MM.1S (cell line): Measurements from ENCODE around the gene GAB2.

Experiments
- DNase-seq: peaks from one replicate; pipeline ENCODE4 v3.0.0-alpha.2; 2015
- H2AFZ ChIP-seq: fragments of 300-600 bp; sonication (generic); 2 replicates; pipeline ENCODE4 v1.6.0; 2016; ENCODE audit warnings: antibody characterized with exemption, low read length
- H3F3A ChIP-seq: fragments of 300-600 bp; sonication (generic); 2 replicates; pipeline ENCODE4 v1.6.1; 2016; ENCODE audit warnings: mild to moderate bottlenecking, antibody characterized with exemption, low read length, moderate library complexity, mixed read lengths; ENCODE audit not compliant: insufficient read depth
- H3K27ac ChIP-seq: fragments of 300-600 bp; sonication (generic); 2 replicates; pipeline ENCODE4 v1.5.1; 2016; ENCODE audit warnings: mild to moderate bottlenecking, low read length
- H3K27me3 ChIP-seq: fragments of 300-600 bp; sonication (generic); replicated peaks from 2 replicates; pipeline ENCODE4 v1.6.0; 2016; ENCODE audit warnings: low read length; ENCODE audit not compliant: insufficient read depth
- H3K36me3 ChIP-seq: fragments of 300-600 bp; sonication (generic); replicated peaks from 2 replicates; pipeline ENCODE4 v1.6.1; 2016; ENCODE audit warnings: mild to moderate bottlenecking, low read length, mixed read lengths; ENCODE audit not compliant: insufficient read depth
- H3K4me1 ChIP-seq: fragments of 300-600 bp; sonication (generic); 2 replicates; pipeline ENCODE4 v1.6.1; 2016; ENCODE audit warnings: low read length, mixed read lengths
- H3K4me2 ChIP-seq: fragments of 300-600 bp; sonication (generic); 2 replicates; pipeline ENCODE4 v1.6.0; 2016; ENCODE audit warnings: low read depth, low read length
- H3K4me3 ChIP-seq: fragments of 300-600 bp; sonication (generic); 2 replicates; pipeline ENCODE4 v1.5.1; 2016; ENCODE audit warnings: low read length, mixed read lengths
- H3K79me2 ChIP-seq: fragments of 300-600 bp; sonication (generic); 2 replicates; pipeline ENCODE4 v1.6.1; 2016; ENCODE audit warnings: mixed run types, low read length, mixed read lengths
- H3K9ac ChIP-seq: fragments of 300-600 bp; sonication (generic); 2 replicates; pipeline ENCODE4 v1.6.1; 2016; ENCODE audit warnings: low read length, mixed read lengths
- H3K9me2 ChIP-seq: fragments of 300-600 bp; sonication (generic); replicated peaks from 2 replicates; pipeline ENCODE4 v1.6.1; 2016; ENCODE audit warnings: mild to moderate bottlenecking, low read length, mixed read lengths; ENCODE audit not compliant: insufficient read depth
- H3K9me3 ChIP-seq: fragments of 300-600 bp; sonication (generic); replicated peaks from 2 replicates; pipeline ENCODE4 v1.6.1; 2016; ENCODE audit warnings: mild to moderate bottlenecking, low read length, mixed read lengths; ENCODE audit not compliant: insufficient read depth
- H4K20me1 ChIP-seq: fragments of 300-600 bp; sonication (generic); 2 replicates; pipeline ENCODE4 v1.6.1; 2016; ENCODE audit warnings: mild to moderate bottlenecking, low read length, moderate library complexity, mixed read lengths; ENCODE audit not compliant: insufficient read depth
- EZH2 ChIP-seq: fragments of 300-600 bp; sonication (generic); optimal IDR thresholded peaks from 2 replicates; pipeline ENCODE3; 2017; ENCODE audit warnings: low read depth, mild to moderate bottlenecking, antibody characterized with exemption, low read length, mixed read lengths
- EZH2phosphoT487 ChIP-seq: fragments of 300-600 bp; sonication (generic); IDR thresholded peaks from 2 replicates; pipeline ENCODE4 v1.6.1; 2018; ENCODE audit warnings: antibody characterized with exemption, low read length
- TF ChIP-seq, protein P1 (sequence below): fragments of 300-600 bp; sonication (generic); IDR thresholded peaks from 2 replicates; pipeline ENCODE4 v1.5.1; 2016; ENCODE audit warnings: antibody characterized with exemption, low read length, mixed read lengths

The GAB2 gene

DNA sequence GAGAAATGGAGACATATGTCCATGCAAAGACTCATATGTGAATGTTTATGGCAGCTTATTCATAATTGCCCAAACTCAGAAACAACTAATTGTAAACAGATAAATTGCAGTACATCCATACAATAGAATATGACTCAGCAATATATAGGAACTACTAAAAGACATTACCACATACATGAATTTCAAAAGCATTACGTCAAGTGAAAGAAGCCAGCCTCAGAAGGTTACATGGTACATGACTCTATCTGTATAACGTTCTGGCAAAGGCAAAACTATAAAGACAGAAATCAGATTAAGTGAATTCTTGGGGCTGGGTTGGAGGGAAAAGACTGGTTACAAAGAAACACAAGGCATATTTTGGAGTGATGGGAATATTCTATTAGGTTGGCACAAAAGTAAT, 236.4 kb downstream of the GAB2 start:
- no peak overlapping the region for H3K4me2 ChIP-seq
- H4K20me1 ChIP-seq, result no peaks in the 10 kb centered on the region
- no peaks in the 10 kb centered on the region for H3K9me3 ChIP-seq
- H3K36me3 ChIP-seq, result no peaks in the 10 kb centered on the region
- DNase-seq, result no peak
- H3K27me3 ChIP-seq, result no peaks in the 10 kb centered on the region
- H3K4me1 ChIP-seq, result no peaks in the 10 kb centered on the region
- no peak overlapping the region for H3K9ac ChIP-seq
- H2AFZ ChIP-seq, result no peak overlapping the region
- H3K79me2 ChIP-seq, result no peaks in the 10 kb centered on the region
- TF ChIP-seq EZH2, result no peak
- no peak for TF ChIP-seq EZH2phosphoT487
- TF ChIP-seq, protein P1, sequence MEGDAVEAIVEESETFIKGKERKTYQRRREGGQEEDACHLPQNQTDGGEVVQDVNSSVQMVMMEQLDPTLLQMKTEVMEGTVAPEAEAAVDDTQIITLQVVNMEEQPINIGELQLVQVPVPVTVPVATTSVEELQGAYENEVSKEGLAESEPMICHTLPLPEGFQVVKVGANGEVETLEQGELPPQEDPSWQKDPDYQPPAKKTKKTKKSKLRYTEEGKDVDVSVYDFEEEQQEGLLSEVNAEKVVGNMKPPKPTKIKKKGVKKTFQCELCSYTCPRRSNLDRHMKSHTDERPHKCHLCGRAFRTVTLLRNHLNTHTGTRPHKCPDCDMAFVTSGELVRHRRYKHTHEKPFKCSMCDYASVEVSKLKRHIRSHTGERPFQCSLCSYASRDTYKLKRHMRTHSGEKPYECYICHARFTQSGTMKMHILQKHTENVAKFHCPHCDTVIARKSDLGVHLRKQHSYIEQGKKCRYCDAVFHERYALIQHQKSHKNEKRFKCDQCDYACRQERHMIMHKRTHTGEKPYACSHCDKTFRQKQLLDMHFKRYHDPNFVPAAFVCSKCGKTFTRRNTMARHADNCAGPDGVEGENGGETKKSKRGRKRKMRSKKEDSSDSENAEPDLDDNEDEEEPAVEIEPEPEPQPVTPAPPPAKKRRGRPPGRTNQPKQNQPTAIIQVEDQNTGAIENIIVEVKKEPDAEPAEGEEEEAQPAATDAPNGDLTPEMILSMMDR, result no peak
- H3K27ac ChIP-seq, result no peak overlapping the region
- no peaks in the 10 kb centered on the region for H3K9me2 ChIP-seq
- no peak overlapping the region for H3K4me3 ChIP-seq
- no peaks in the 10 kb centered on the region for H3F3A ChIP-seq

DNA sequence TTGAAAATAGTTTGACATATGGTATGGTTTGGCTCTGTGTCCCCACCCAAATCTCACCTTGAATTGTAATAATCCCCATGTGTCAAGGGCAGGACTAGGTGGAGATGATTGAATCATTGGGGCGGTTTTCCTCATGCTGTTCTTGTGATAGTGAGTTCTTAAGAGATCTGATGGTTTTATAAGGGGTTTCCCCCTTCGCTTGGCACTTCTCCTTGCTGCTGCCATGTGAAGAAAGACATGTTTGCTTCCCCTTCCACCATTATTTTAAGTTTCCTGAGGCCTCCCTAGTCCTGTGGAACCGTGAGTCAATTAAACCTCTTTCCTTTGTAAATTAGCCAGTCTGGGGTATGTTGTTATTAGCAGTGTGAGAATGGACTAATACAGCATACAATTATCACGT, 236.9 kb downstream of the GAB2 start:
- no peaks in the 10 kb centered on the region for H3K27me3 ChIP-seq
- no peak overlapping the region for H3K4me2 ChIP-seq
- no peak overlapping the region for H2AFZ ChIP-seq
- no peaks in the 10 kb centered on the region for H3K9me3 ChIP-seq
- no peak overlapping the region for H3K4me3 ChIP-seq
- no peak overlapping the region for H3K27ac ChIP-seq
- H3K36me3 ChIP-seq, result no peaks in the 10 kb centered on the region
- no peak overlapping the region for H3K9ac ChIP-seq
- H3K9me2 ChIP-seq, result no peaks in the 10 kb centered on the region
- no peaks in the 10 kb centered on the region for H3F3A ChIP-seq
- TF ChIP-seq EZH2phosphoT487 (no peak), EZH2 (no peak)
- TF ChIP-seq, protein P1, result no peak
- no peaks in the 10 kb centered on the region for H3K79me2 ChIP-seq
- no peak for DNase-seq
- H4K20me1 ChIP-seq, result no peaks in the 10 kb centered on the region
- H3K4me1 ChIP-seq, result no peaks in the 10 kb centered on the region

DNA sequence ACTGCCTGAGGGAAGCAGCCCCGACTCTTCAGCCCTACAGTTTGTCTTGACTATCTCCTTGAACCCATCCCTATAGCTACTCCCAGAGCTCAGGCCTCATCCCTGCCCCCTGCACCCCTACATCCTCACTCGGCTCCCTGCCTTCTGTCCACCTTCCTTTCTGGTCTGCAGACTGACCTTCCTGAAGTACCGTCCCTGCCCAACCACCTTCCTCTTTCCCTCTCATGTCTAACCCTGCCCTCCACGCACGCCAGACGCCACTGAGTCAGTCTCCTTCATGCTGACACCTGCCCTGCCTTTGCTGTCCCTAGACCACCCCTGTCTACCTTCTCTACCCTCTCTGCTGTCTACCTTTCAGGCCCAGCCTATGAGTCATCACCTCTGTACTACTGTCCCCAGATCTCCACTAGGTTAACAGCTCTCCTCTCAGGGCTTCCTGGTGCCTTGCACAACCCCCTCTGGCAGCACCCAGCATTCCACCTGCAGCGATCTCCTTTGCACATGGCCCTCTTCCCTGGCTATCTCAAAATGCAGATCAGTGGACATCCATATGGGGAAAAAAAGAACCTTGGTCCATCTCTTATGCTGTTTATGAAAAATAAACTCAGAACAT, 238.1 kb downstream of the GAB2 start:
- H3K9me2 ChIP-seq, result no peaks in the 10 kb centered on the region
- H3K4me1 ChIP-seq, result no peaks in the 10 kb centered on the region
- no peak overlapping the region for H3K27ac ChIP-seq
- no peaks in the 10 kb centered on the region for H4K20me1 ChIP-seq
- TF ChIP-seq EZH2phosphoT487 (no peak), EZH2 (no peak)
- TF ChIP-seq, protein P1, result no peak
- no peak overlapping the region for H3K4me2 ChIP-seq
- H3K36me3 ChIP-seq, result no peaks in the 10 kb centered on the region
- no peaks in the 10 kb centered on the region for H3K79me2 ChIP-seq
- no peak overlapping the region for H3K4me3 ChIP-seq
- no peaks in the 10 kb centered on the region for H3F3A ChIP-seq
- no peak overlapping the region for H2AFZ ChIP-seq
- no peaks in the 10 kb centered on the region for H3K9me3 ChIP-seq
- DNase-seq, result no peak
- no peak overlapping the region for H3K9ac ChIP-seq
- no peaks in the 10 kb centered on the region for H3K27me3 ChIP-seq
